GM18909 (cell line): Measurements from ENCODE around the gene RHCG.
"Not testable (repeated sequence)": the region's sequence is repeated elsewhere in the genome, so short reads cannot be mapped to it uniquely, and the experiment has no call there.

Experiments
- ATAC-seq: cut with Tn5 transposase; IDR thresholded peaks from one replicate; pipeline ENCODE4 v1.9.1; 2021; ENCODE audit warnings: mild to moderate bottlenecking; ENCODE audit not compliant: unreplicated experiment, poor library complexity

Gene RHCG

GRCh38 chr15:89482139-89482538 lies 14.2 kb downstream of the RHCG start:
- ATAC-seq, result no peak

DNA sequence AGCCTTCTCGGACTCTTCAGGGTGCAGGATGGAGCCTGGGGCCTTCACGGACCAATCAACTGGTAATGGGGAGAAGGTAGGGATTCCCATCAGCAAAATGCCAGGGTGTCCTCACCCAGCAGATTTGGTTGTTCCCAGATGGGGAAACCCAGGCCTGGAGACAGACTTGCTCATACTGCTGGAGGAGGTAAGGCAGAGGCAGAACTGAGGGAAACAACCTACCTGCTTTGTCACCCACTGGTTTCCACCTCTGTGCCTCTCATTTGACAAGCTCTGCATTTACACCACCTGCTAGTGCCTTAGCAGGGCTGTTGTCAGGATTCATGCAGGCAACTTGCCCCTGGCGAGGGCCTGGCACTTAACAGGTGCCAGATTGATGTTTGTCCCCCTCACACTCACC lies 15.9 kb downstream of the RHCG start:
- no peak for ATAC-seq

GRCh38 chr15:89479173-89479572 lies 17.2 kb downstream of the RHCG start:
- ATAC-seq, result no peak

- no peak for ATAC-seq
Observed at GRCh38 chr15:89477411-89478242, 18.8 kb downstream of the RHCG start.

DNA sequence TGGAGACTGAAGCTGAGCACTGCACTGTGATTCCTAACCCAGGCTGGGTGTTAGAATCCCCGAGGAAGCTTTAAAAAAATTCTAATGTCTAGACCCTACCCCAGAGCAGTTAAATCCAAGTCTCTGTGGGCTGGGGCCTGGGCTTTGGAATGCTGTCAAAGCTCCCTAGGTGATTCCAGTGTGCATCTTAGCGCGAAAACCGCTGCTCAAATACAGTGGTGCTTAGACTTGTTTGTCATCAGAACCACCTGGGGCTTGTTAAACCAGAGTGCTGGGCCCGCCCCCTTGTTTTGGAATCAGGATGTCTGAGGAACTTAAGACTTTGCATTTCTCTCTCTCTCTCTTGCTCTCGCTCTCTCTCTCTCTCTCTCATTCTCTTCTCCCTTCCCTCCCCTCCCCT lies 20.7 kb downstream of the RHCG start:
- ATAC-seq, result no peak

DNA sequence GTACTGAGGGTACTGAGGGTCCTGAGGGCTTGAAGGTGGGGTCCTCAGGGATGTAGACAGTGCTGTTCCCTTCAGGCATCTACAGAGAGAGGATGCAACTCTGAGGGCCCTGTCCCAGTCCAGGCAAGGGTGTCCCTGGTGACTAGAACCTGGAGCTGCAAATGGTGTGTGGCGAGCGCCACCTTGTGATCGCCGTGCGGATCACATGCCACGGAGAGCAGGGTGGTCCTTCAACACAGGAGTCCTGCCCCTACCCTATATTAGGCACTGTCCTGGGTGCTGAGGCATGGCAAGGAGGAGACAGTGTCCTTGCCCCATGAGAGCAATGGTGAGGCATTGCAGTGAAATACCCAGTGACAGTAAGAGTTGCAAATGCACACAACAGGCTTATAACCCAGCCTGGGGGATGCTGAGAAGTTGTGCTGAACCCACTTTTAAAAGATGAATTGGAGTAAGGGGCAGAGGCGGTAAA lies 23.6 kb downstream of the RHCG start:
- peak; percentile 63 for ATAC-seq

DNA sequence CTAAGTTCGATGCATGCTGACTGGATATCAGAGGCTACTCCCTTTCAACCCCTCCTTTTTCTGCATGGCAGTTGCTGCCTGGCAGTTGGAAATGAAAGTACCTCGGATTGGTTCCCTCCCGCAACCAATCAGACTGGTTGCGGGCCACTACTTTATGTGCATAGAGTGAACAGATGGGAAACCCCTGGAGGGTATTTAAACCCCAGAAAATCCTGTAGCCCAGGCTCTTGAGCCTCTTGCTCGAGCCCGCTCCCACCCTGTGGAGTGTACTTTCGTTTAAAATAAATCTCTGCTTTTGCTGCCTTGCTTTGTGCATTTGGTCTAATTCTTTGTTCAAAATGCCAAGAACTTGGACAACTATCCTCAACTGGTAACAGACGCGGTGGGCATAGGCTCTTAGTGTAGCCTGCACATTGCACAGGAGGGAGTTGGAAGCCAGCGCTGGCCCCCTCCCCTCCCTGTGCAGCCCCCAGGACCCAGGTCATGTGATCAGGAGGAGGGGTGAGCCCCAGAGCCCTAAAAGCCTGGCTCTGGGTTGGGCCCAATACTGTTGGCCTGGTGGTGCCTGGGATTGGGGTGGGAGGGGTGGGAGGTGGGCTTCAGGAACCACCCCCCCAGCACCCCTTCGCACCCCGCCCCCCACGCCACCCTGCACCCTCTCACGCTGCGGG lies 26.8 kb downstream of the RHCG start:
- ATAC-seq, result no peak

GRCh38 chr15:89468813-89469212 lies 27.6 kb downstream of the RHCG start:
- ATAC-seq, result not testable (repeated sequence)

DNA sequence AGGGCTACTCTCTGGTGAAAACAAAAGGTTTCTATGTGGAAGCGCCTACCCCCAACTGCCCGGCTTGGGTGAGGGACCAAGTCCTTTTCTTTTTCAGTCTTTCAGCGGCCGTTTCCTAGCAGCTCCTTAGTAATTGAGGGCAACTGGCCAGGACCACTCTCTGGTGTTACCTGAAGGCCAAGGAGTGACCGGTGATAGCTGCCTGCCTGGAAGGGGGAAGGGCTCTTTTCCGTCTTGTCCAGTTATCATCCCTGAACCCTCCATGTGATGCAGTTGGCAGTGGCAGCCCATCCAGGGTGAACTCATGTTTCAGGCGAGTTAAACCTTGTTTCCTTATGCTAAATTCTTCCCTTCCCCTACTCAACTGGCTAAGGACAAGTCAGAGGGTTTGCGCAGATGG lies 33.3 kb downstream of the RHCG start:
- no peak for ATAC-seq

GRCh38 chr15:89462198-89462912 lies 34.0 kb downstream of the RHCG start:
- ATAC-seq, result no peak

- ATAC-seq, result no peak
Observed at GRCh38 chr15:89461386-89461785, 35.0 kb downstream of the RHCG start.

GRCh38 chr15:89460048-89460447 lies 36.3 kb downstream of the RHCG start:
- ATAC-seq, result no peak

DNA sequence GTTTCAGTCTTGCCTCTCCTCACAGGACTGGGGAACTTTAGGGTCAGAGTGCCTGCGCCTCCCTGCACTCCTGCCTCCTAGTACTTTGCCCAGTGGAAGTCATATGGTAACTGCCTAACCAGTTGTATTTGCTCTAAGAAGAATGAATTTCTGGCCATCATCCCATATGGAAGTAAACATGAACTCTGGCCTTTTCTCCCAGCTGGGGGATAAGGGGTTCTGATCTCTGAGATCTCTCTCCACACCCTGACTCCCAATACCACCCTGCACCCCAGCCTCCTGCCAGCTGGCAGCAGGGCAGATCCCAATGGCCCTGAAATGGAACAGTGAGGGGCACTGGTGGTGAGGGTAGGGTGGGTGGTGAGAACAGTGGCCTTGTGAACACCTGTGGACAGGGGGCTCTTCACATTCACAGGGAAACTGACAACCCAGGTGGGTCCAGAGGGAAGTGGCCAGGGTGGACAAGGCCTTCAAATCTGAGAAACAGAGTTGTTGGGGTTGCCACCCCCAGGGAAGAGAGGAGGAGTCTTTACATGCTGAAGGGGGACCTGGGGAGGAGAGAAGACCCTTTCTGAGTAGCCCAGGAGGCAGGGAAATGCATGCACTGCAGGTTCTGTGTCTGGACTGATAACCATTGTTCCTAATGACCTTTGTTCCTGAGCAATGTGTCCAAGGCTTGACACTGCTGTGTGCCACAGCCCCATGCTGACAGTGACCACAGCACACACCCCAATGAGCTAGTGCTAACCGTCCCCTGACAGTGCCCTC lies 36.9 kb downstream of the RHCG start:
- no peak for ATAC-seq

DNA sequence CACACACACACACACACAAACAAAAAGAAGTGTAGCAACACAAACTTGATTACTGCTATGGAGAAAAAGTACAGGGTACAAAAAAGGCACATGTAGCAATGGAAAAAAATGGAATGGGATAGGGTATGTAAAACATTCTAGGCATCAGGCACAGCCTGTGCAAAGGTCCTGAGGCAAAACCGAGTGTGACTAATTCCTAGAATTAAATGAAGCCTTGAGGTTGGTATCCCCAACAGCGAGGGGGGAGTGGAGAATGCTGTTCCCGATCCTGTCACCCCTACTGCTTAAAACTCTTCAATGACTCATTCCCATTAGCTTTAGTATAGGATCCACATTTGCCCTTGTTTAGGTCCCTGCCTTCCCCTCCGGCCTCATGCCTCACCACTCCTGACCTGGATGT lies 37.9 kb downstream of the RHCG start:
- no peak for ATAC-seq

DNA sequence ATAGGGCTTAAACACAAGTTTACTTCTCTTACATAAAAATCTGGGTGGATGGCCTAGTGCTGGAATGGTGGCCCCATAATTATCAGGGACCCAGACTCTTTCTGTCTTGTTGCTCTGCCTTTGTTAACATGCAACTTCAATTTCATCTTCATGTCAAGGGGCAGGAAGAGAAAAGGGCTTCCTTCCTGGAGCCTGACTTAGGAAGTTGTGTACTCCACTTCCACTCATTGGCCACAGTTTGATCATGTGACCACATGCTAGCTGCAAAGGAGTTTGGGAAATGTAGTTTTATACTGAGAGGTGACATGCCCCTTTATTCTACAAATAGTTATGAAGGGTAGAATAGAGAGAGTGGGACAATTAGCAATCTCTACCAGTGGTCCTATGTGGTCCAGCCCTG lies 39.3 kb downstream of the RHCG start:
- no peak for ATAC-seq

DNA sequence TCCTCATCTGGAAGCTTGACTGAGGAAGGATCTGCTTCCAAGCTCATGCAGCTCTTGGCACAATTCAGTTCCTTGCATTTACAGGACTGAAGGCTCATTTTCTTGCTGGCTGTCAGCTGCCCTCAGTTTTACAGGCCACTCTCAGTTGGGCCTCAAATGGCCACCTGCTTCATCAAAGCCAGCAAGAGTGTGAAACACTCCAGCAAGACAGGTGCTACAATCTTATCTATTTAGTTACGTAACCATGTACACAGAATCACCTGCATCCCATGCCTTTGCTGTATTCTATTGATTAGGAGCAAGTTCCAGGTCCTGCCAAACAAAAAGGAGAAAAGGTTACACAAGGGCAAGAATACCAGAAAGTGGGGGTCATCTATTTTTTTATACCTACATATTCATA lies 40.8 kb downstream of the RHCG start:
- no peak for ATAC-seq

DNA sequence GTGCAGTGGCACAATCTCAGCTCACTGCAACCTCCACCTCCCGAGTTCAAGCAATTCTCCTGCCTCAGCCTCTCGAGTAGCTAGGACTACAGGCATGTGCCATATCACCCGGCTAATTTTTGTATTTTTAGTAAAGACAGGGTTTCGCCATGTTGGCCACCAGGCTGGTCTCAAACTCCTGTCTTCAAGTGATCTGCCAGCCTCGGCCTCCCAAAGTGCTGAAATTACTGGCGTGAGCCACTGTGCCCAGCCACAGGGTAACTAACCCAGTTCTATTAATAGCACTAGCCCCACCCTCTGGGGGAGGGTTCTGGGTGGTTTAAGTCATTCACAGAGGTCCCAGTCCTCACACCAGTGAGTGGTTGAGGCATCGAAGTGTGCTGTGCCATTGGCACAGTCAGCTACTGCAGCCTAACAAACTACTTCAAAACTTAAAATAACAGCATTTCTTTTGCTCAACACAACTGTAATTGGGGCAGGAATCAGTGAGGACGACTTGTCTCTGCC lies 44.0 kb downstream of the RHCG start:
- ATAC-seq, result no peak

GRCh38 chr15:89451846-89452245 lies 44.5 kb downstream of the RHCG start:
- no peak for ATAC-seq

DNA sequence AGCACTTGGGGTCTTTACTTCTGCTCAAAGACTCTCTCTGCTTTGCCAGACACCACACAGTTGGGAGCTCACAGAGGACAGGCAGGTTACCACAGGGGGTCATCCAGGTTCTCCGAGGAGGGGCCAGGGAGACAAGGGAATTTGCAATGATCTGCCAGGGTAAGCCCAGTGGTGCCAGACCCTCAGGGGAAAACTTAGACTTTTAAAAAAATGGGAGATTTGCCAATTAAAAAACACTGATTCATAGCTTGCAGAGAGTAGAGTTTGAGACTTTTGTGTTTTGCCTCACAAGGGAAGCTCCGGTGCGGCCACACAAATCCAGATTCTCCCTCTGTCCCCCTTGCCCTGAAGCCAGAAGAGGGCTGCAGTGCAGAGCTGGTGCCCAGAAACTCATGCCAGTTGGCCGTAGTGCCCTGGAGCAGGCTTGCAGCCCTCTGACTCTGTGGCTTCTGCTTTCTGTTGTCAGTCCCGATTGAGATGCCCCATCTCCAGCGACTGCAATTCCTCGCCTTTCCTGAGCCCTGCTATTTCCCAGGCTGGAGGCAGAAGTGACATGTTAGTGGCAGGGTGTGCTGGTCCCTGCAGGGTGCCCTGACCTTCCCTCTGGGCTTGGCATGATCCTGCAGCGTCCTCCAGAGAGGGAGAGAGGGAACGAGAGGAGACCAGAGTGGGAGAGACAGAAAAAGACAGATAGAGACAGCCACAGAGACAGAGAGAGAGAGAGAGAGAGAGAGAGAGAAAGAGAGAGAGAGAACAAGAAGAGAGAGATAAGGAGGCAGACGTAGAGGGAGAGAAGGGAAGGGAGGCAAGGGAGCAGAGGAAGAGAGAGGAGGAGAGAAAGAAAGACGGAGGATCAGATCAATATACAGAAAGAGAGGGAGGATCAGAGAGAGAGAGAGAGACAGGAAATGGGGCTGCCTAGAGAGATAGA lies 46.0 kb downstream of the RHCG start:
- no peak for ATAC-seq
